AG04449 (cell line): Measurements from ENCODE around the gene NOP9.
A peak's percentile ranks its signal among the peaks of the same experiment; 100 is the strongest.
"Not testable (repeated sequence)": the region's sequence is repeated elsewhere in the genome, so short reads cannot be mapped to it uniquely, and the experiment has no call there.

Source experiments
- CTCF ChIA-PET: fragments of 350-600 bp; formaldehyde crosslinking; extraction: SDS; loops from one replicate; lab custom pipeline; 2021; ENCODE audit warnings: antibody characterized with exemption; lab: Yijun Ruan, JAX
- POLR2A ChIA-PET: fragments of 400-600, 350-600 bp; formaldehyde crosslinking; extraction: SDS; loops from one replicate; lab custom pipeline; 2020; ENCODE audit warnings: antibody characterized with exemption, inconsistent platforms; lab: Yijun Ruan, JAX
- DNase-seq: peaks from one replicate; pipeline ENCODE4 v3.0.0-alpha.2; 2010; ENCODE audit warnings: low read depth, low spot score
- H3K4me3 ChIP-seq: 2 replicates; pipeline ENCODE4 v1.5.1; 2011; ENCODE audit warnings: low read depth, mild to moderate bottlenecking, control low read depth, low read length
- CTCF ChIP-seq: IDR thresholded peaks from one replicate; pipeline ENCODE4 v1.5.1; 2011; ENCODE audit warnings: mild to moderate bottlenecking, moderate library complexity, low read length, control low read depth, inconsistent platforms; ENCODE audit not compliant: insufficient read depth; ENCODE audit errors: missing control alignments

The NOP9 gene

DNA sequence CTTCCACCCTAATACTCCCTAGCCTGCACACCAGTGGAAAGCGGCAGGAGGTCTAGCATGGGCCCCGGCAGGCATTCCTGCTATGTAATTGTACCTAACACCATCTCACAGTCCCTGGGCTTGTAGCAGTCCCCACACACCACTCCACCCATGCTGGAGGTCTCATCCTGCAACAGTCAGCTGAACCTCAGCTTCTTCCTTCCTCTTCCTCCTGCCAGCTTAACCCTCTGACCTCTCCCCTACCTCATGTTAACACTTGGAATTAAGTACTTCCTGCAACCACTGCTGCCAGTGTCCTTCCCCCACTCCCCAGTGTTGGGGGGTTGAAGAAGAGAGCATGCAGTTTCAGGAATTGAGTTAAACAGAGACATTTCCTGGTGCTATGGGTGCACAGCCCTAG lies 27.7 kb downstream of the NOP9 start:
- DNase-seq: no peak
- no peak for TF ChIP-seq CTCF
- H3K4me3 ChIP-seq: no peak overlapping the region
- POLR2A ChIA-PET: no interaction called here
- CTCF ChIA-PET: interaction anchor here (1.1 to 37.5 kb wide), 9 partner anchors 8 to 100 kb away, joined by 3 to 1633 read pairs (median 14); partner anchors contain the start of genes CBLN3, CIDEB, DHRS1 and KHNYN

GRCh38 chr14:24327914-24328313 lies 28.3 kb downstream of the NOP9 start:
- peak; percentile 17 for TF ChIP-seq CTCF
- DNase-seq, H3K4me3 ChIP-seq, POLR2A ChIA-PET: not testable (repeated sequence)
- CTCF ChIA-PET: interaction anchor here (0.5 to 37.5 kb wide), 12 partner anchors 9 to 343 kb away, joined by 3 to 1633 read pairs (median 6); partner anchors contain the start of genes CBLN3, CIDEB, DHRS1 and KHNYN

DNA sequence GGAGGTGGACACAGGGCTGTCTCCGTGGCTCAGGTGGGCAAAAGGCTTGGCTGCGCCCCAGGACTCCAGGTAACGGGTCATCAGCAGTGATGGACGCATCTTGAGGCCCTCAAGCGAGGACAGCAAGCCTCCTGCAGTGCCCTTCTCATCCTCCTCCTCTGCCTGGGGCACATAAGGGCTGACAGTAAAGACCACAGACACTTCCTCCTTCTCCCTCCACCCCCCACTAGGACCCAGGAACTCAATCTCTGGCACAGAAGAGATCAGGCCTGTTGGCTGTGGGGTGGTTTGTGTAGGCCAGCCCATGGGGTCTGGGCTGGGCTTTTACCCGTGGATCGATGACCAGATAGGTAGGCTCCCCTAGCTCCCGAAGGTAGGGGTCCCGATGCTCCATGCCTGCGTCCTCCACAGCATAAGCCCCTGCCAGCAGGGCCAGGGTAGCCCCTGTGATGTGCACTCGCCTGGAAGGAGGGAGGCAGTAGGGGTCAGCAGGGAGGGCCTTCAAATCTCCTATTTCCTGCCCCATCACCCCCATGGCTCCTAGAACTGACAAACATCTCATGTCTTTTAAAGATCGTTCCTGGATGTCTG lies 29.5 kb downstream of the NOP9 start:
- ChIA-PET POLR2A (no interaction called here), CTCF (interaction anchor here (1.0 to 37.5 kb wide), 9 partner anchors 10 to 98 kb away, joined by 3 to 1633 read pairs (median 14); partner anchors contain the start of genes CBLN3, CIDEB, DHRS1 and KHNYN)
- no peak overlapping the region for H3K4me3 ChIP-seq
- DNase-seq: no peak
- no peak for TF ChIP-seq CTCF

- POLR2A ChIA-PET: no interaction called here
- no peak for TF ChIP-seq CTCF
- DNase-seq: no peak
- CTCF ChIA-PET: interaction anchor here (1.0 to 37.5 kb wide), 9 partner anchors 9 to 98 kb away, joined by 3 to 1633 read pairs (median 23); partner anchors contain the start of genes CBLN3, CIDEB, DHRS1 and KHNYN
- H3K4me3 ChIP-seq: no peak overlapping the region
These were observed 30.1 kb downstream of the NOP9 start for GRCh38 chr14:24329736-24330135.

DNA sequence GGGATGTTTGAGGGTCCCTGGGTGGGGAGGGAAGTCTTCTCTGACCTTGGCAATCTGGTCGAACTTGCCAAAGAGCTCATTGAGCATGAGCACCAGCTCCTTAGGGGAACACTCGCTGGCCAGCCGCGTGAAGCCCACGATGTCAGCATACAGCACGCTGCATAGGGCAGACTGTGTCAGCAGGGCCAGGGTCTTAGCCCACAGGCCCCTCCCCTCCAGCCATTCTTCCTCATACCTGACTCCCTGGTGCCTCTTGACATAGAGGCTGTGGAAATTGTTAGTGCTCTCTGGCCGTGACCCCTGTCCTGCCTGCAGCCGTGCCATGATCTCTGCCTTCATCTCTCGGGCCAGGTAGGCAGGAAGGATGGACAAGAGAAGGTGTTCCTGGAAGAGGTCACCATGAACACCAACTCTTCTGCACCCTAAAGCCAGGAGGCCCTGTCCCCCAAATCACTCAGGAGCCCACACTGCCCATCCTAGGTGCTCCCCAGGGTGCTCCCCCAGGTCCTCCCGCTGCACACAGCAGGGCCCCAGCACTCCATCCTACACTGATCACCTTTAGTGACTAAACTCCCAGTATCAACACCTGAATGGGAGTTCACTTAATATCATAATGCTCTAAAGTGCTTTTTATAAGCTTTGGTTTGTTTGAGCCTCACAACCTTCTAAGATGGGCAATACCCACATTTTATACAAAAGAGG lies 31.5 kb downstream of the NOP9 start:
- POLR2A ChIA-PET: interaction anchor here (1.0 kb wide), 1 partner anchor 101 kb away, joined by 3 read pairs; no protein-coding TSS in a partner anchor
- no peak for TF ChIP-seq CTCF

More for the DNA sequence above, 31.5 kb downstream of the NOP9 start:
- CTCF ChIA-PET: interaction anchor here (0.8 to 37.5 kb wide), 14 partner anchors 10 to 273 kb away, joined by 3 to 1633 read pairs (median 26); partner anchors contain the start of genes CBLN3, CIDEB, DHRS1 and KHNYN
- no peak for DNase-seq
- no peak overlapping the region for H3K4me3 ChIP-seq
